Liver (tissue), 3 donors: ENCODE results near the gene SNX20.
A peak's percentile ranks its signal among the peaks of the same experiment; 100 is the strongest.

ENCODE experiments used
- EGR1 ChIP-seq, 2 donors: IDR thresholded peaks; 2 replicates each; pipeline ENCODE4 v1.6.1; 2016 to 2018; ENCODE audit warnings: antibody characterized with exemption in 2 of 2, low read depth in 2 of 2
- GABPA ChIP-seq, 2 donors: IDR thresholded peaks in 1 of 2; conservative IDR thresholded peaks in 1 of 2; 2 replicates each; pipeline ENCODE4 v1.6.1; 2016; ENCODE audit warnings: antibody characterized with exemption in 2 of 2, mild to moderate bottlenecking in 1 of 2, moderate library complexity in 1 of 2
- HNF4A ChIP-seq, 2 donors: conservative IDR thresholded peaks; 2 replicates each; pipeline ENCODE4 v1.6.1; 2016; ENCODE audit warnings: antibody characterized with exemption in 2 of 2, mild to moderate bottlenecking in 2 of 2
- HNF4G ChIP-seq: IDR thresholded peaks from 2 replicates; pipeline ENCODE4 v1.6.1; 2016; ENCODE audit warnings: antibody characterized with exemption
- JUND ChIP-seq, 2 donors: IDR thresholded peaks; 2 replicates each; pipeline ENCODE4 v1.6.1; 2016; ENCODE audit warnings: antibody characterized with exemption in 2 of 2
- NR2F2 ChIP-seq: IDR thresholded peaks from 2 replicates; pipeline ENCODE4 v1.6.1; 2016; ENCODE audit warnings: antibody characterized with exemption
- RAD21 ChIP-seq, 2 donors: IDR thresholded peaks; 2 replicates each; pipeline ENCODE4 v1.6.1; 2016; ENCODE audit warnings: antibody characterized with exemption in 2 of 2, mild to moderate bottlenecking in 2 of 2
- SP1 ChIP-seq: IDR thresholded peaks from 2 replicates; pipeline ENCODE4 v1.6.1; 2018; ENCODE audit warnings: antibody characterized with exemption, mild to moderate bottlenecking
- TAF1 ChIP-seq: conservative IDR thresholded peaks from 2 replicates; pipeline ENCODE4 v1.6.1; 2016; ENCODE audit warnings: antibody characterized with exemption, mild to moderate bottlenecking
- YY1 ChIP-seq: IDR thresholded peaks from 2 replicates; pipeline ENCODE4 v1.6.1; 2016; ENCODE audit warnings: antibody characterized with exemption, mild to moderate bottlenecking
- TF ChIP-seq, protein P1 (sequence below): IDR thresholded peaks from 2 replicates; pipeline ENCODE4 v1.6.1; 2016; ENCODE audit warnings: antibody characterized with exemption, mild to moderate bottlenecking
- TF ChIP-seq, protein P2 (sequence below): fragments of 150-350 bp; IDR thresholded peaks from 2 replicates; pipeline ENCODE4 v1.5.1; 2017; ENCODE audit warnings: improper control_type of control experiment, low read depth, low read length; ENCODE audit not compliant: missing input control
- TF ChIP-seq, protein P3 (sequence below): IDR thresholded peaks from 2 replicates; pipeline ENCODE4 v1.6.1; 2016; ENCODE audit warnings: antibody characterized with exemption
- TF ChIP-seq, protein P4 (sequence below): IDR thresholded peaks from 2 replicates; pipeline ENCODE4 v1.6.1; 2016; ENCODE audit warnings: antibody characterized with exemption
- donor health status: healthy.
- donor health status: healthy.

DNA sequence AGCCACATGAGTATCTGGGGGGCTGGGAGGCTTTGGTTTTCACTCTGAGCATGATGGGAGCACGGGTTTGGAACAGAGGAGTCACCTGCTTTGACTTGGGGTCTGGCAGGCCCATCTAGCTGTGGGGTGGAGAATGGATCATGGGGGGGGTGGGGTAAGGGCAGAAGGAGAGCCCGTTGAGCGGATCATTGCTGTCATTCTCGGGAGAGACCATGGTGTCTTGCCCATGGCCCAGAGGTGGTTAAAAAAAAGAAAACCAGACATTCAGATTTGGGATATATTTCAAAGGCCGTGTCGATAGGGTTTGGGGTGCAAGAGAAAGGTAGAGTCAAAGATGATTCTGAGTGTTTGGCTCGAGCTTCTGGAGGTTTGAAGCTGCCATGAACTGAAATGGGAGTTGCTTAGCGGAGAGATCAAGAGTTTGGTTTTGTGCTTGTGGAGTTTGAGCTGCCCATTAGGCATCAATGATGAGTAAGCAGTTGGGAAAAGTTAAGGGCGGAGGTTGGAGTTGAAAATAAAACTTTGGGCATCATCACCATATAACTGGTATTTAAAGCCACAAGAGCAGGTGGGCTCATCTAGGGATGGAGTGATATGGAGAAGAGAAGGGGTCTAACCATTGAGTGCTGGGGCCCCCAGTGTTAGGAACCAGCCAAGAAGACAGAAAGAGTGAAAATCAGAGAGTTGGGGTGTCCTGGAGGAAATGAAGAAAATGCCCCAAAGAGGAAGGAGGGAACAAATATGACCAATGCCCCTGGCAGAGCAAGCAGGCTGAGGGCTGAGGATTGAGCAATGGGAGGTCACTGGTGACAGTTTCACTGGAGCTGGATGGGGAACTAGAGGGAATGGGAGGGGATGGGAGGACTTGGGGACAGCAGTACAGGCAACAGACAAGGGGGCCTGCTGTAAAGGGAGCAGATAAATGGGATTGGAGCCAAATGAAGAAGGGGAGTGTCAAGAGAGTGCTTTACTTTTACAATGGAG lies 14.2 kb upstream of the SNX20 start:
- TF ChIP-seq RAD21 (IDR thresholded peaks at IDR 0.05) (no peak), TAF1 (no peak), YY1 (peak; percentile 35), SP1 (peak; percentile 44), GABPA (IDR thresholded peaks at IDR 0.05 in 1 of 2, conservative IDR thresholded peaks at IDR 0.05 in 1 of 2) (no peak), NR2F2 (no peak), HNF4A (conservative IDR thresholded peaks at IDR 0.05) (peak; percentile 49 to 55), EGR1 (IDR thresholded peaks at IDR 0.05; ENCODE audit: low read depth in 2 of 2) (no peak), HNF4G (no peak), JUND (IDR thresholded peaks at IDR 0.05) (peak in 1 of 2 donors; percentile 6)
- TF ChIP-seq, protein P1, sequence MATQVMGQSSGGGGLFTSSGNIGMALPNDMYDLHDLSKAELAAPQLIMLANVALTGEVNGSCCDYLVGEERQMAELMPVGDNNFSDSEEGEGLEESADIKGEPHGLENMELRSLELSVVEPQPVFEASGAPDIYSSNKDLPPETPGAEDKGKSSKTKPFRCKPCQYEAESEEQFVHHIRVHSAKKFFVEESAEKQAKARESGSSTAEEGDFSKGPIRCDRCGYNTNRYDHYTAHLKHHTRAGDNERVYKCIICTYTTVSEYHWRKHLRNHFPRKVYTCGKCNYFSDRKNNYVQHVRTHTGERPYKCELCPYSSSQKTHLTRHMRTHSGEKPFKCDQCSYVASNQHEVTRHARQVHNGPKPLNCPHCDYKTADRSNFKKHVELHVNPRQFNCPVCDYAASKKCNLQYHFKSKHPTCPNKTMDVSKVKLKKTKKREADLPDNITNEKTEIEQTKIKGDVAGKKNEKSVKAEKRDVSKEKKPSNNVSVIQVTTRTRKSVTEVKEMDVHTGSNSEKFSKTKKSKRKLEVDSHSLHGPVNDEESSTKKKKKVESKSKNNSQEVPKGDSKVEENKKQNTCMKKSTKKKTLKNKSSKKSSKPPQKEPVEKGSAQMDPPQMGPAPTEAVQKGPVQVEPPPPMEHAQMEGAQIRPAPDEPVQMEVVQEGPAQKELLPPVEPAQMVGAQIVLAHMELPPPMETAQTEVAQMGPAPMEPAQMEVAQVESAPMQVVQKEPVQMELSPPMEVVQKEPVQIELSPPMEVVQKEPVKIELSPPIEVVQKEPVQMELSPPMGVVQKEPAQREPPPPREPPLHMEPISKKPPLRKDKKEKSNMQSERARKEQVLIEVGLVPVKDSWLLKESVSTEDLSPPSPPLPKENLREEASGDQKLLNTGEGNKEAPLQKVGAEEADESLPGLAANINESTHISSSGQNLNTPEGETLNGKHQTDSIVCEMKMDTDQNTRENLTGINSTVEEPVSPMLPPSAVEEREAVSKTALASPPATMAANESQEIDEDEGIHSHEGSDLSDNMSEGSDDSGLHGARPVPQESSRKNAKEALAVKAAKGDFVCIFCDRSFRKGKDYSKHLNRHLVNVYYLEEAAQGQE: peak; percentile 24
- TF ChIP-seq, protein P2, sequence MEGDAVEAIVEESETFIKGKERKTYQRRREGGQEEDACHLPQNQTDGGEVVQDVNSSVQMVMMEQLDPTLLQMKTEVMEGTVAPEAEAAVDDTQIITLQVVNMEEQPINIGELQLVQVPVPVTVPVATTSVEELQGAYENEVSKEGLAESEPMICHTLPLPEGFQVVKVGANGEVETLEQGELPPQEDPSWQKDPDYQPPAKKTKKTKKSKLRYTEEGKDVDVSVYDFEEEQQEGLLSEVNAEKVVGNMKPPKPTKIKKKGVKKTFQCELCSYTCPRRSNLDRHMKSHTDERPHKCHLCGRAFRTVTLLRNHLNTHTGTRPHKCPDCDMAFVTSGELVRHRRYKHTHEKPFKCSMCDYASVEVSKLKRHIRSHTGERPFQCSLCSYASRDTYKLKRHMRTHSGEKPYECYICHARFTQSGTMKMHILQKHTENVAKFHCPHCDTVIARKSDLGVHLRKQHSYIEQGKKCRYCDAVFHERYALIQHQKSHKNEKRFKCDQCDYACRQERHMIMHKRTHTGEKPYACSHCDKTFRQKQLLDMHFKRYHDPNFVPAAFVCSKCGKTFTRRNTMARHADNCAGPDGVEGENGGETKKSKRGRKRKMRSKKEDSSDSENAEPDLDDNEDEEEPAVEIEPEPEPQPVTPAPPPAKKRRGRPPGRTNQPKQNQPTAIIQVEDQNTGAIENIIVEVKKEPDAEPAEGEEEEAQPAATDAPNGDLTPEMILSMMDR: no peak
- TF ChIP-seq, protein P3, sequence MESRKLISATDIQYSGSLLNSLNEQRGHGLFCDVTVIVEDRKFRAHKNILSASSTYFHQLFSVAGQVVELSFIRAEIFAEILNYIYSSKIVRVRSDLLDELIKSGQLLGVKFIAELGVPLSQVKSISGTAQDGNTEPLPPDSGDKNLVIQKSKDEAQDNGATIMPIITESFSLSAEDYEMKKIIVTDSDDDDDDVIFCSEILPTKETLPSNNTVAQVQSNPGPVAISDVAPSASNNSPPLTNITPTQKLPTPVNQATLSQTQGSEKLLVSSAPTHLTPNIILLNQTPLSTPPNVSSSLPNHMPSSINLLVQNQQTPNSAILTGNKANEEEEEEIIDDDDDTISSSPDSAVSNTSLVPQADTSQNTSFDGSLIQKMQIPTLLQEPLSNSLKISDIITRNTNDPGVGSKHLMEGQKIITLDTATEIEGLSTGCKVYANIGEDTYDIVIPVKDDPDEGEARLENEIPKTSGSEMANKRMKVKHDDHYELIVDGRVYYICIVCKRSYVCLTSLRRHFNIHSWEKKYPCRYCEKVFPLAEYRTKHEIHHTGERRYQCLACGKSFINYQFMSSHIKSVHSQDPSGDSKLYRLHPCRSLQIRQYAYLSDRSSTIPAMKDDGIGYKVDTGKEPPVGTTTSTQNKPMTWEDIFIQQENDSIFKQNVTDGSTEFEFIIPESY: no peak
- TF ChIP-seq, protein P4, sequence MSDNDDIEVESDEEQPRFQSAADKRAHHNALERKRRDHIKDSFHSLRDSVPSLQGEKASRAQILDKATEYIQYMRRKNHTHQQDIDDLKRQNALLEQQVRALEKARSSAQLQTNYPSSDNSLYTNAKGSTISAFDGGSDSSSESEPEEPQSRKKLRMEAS: no peak
